Ishikawa (cell line): ENCODE measurements around the gene FOXJ3.

Experiments
- CEBPB ChIP-seq: IDR thresholded peaks from 2 replicates; pipeline ENCODE4 v1.6.1; 2012
- CREB1 ChIP-seq: IDR thresholded peaks from 2 replicates; pipeline ENCODE4 v1.6.1; 2012; ENCODE audit warnings: low read depth
- EGR1 ChIP-seq: IDR thresholded peaks from 2 replicates; pipeline ENCODE4 v1.6.1; 2012
- EP300 ChIP-seq: IDR thresholded peaks from 2 replicates; pipeline ENCODE4 v1.6.1; 2012; ENCODE audit warnings: borderline replicate concordance
- FOXM1 ChIP-seq: IDR thresholded peaks from 2 replicates; pipeline ENCODE4 v1.6.1; 2012; ENCODE audit warnings: low read depth, borderline replicate concordance
- TAF1 ChIP-seq: IDR thresholded peaks from 2 replicates; pipeline ENCODE4 v1.6.1; 2012; ENCODE audit warnings: low read depth, mild to moderate bottlenecking
- TCF12 ChIP-seq: IDR thresholded peaks from 2 replicates; pipeline ENCODE4 v1.6.1; 2012; ENCODE audit warnings: low read depth
- TEAD4 ChIP-seq: IDR thresholded peaks from 2 replicates; pipeline ENCODE4 v1.6.1; 2012
- YY1 ChIP-seq: IDR thresholded peaks from 2 replicates; pipeline ENCODE4 v1.6.1; 2012; ENCODE audit warnings: low read depth
- ZBTB7A ChIP-seq: IDR thresholded peaks from 2 replicates; pipeline ENCODE4 v1.6.1; 2012; ENCODE audit warnings: low read depth
- TF ChIP-seq, protein P1 (sequence below): IDR thresholded peaks from 2 replicates; pipeline ENCODE4 v1.6.1; 2012
- TF ChIP-seq, protein P2 (sequence below): IDR thresholded peaks from 2 replicates; pipeline ENCODE4 v1.6.1; 2012; ENCODE audit warnings: low read depth, mild to moderate bottlenecking

DNA sequence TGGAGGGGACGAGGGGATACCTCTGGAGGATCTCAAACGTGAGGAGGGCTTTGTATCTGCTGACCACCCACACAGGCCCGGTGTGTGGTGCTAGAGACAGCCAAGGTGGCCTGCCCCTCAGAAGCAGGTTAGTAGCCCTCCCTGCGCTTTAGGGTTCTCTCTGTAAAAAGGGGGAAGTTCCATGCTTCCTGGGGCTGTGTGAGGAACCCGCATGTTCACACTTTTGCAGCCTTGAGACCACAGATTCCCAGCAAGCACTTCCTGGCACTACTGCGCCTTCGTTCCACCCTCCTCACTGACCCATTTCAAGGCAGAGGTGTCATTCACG, 189.7 kb downstream of the FOXJ3 start:
- TF ChIP-seq, protein P1, sequence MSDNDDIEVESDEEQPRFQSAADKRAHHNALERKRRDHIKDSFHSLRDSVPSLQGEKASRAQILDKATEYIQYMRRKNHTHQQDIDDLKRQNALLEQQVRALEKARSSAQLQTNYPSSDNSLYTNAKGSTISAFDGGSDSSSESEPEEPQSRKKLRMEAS: no peak
- TF ChIP-seq CEBPB: no peak
- no peak for TF ChIP-seq EP300
- TF ChIP-seq TAF1: no peak
- no peak for TF ChIP-seq EGR1
- no peak for TF ChIP-seq YY1
- no peak for TF ChIP-seq TEAD4
- TF ChIP-seq, protein P2, sequence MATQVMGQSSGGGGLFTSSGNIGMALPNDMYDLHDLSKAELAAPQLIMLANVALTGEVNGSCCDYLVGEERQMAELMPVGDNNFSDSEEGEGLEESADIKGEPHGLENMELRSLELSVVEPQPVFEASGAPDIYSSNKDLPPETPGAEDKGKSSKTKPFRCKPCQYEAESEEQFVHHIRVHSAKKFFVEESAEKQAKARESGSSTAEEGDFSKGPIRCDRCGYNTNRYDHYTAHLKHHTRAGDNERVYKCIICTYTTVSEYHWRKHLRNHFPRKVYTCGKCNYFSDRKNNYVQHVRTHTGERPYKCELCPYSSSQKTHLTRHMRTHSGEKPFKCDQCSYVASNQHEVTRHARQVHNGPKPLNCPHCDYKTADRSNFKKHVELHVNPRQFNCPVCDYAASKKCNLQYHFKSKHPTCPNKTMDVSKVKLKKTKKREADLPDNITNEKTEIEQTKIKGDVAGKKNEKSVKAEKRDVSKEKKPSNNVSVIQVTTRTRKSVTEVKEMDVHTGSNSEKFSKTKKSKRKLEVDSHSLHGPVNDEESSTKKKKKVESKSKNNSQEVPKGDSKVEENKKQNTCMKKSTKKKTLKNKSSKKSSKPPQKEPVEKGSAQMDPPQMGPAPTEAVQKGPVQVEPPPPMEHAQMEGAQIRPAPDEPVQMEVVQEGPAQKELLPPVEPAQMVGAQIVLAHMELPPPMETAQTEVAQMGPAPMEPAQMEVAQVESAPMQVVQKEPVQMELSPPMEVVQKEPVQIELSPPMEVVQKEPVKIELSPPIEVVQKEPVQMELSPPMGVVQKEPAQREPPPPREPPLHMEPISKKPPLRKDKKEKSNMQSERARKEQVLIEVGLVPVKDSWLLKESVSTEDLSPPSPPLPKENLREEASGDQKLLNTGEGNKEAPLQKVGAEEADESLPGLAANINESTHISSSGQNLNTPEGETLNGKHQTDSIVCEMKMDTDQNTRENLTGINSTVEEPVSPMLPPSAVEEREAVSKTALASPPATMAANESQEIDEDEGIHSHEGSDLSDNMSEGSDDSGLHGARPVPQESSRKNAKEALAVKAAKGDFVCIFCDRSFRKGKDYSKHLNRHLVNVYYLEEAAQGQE: no peak
- TF ChIP-seq ZBTB7A: no peak
- TF ChIP-seq TCF12: no peak
- TF ChIP-seq FOXM1: no peak
- no peak for TF ChIP-seq CREB1
